ENCODE measurements around the gene IQCE. TPM values are rescaled to one million over a fixed set of nuclear protein-coding genes. Genes with fewer than 3 reads are reported as not detected.

IQCE gene
- total RNA-seq, 1 experiment from 2014 or later: 16.7 TPM

GRCh38 chr7:2575046-2575732 is 16.4 kb downstream of the IQCE start:
- Mint-ChIP-seq H3K4me3 (ENCODE audit: unreplicated experiment) (no peak overlapping the region), H3K36me3 (ENCODE audit: insufficient read depth, unreplicated experiment) (peaks cover 45% of the 10 kb centered on the region), H3K27me3 (ENCODE audit: insufficient read depth, unreplicated experiment) (no peaks in the 10 kb centered on the region), H3K9me3 (ENCODE audit: unreplicated experiment) (no peaks in the 10 kb centered on the region), H3K4me1 (ENCODE audit: insufficient read depth, unreplicated experiment) (no peaks in the 10 kb centered on the region), H3K27ac (ENCODE audit: low read depth, unreplicated experiment) (no peak overlapping the region)
- ChIA-PET CTCF (interaction anchor here (0.7 kb wide), 1 partner anchor 94 kb away, joined by 3 read pairs; no protein-coding TSS in a partner anchor), POLR2A (no interaction called here)
- BruUV-seq (replicated peaks): no TSS peak
- TF ChIP-seq CTCF (IDR thresholded peaks at IDR 0.05; ENCODE audit: unreplicated experiment): no peak
- intact Hi-C loops (cut with micrococcal nuclease): no loop called here
- no peak for DNase-seq (ENCODE audit: unreplicated experiment)

GRCh38 chr7:2575733-2576340 is 17.1 kb downstream of the IQCE start:
- BruUV-seq (replicated peaks): no TSS peak
- Mint-ChIP-seq H3K36me3 (ENCODE audit: insufficient read depth, unreplicated experiment) (peaks cover 45% of the 10 kb centered on the region), H3K27me3 (ENCODE audit: insufficient read depth, unreplicated experiment) (no peaks in the 10 kb centered on the region), H3K9me3 (ENCODE audit: unreplicated experiment) (no peaks in the 10 kb centered on the region), H3K4me3 (ENCODE audit: unreplicated experiment) (no peak overlapping the region), H3K4me1 (ENCODE audit: insufficient read depth, unreplicated experiment) (no peaks in the 10 kb centered on the region), H3K27ac (ENCODE audit: low read depth, unreplicated experiment) (no peak overlapping the region)
- no peak for TF ChIP-seq CTCF (IDR thresholded peaks at IDR 0.05; ENCODE audit: unreplicated experiment)
- ChIA-PET CTCF (no interaction called here), POLR2A (no interaction called here)
- DNase-seq (ENCODE audit: unreplicated experiment): no peak
- intact Hi-C loops (cut with micrococcal nuclease): no loop called here

- TF ChIP-seq CTCF (IDR thresholded peaks at IDR 0.05; ENCODE audit: unreplicated experiment): no peak
- intact Hi-C loops (cut with micrococcal nuclease): no loop called here
- H3K9me3 Mint-ChIP-seq (ENCODE audit: unreplicated experiment): no peaks in the 10 kb centered on the region
- H3K4me1 Mint-ChIP-seq (ENCODE audit: insufficient read depth, unreplicated experiment): no peaks in the 10 kb centered on the region
- ChIA-PET POLR2A (no interaction called here), CTCF (no interaction called here)
- H3K27ac Mint-ChIP-seq (ENCODE audit: low read depth, unreplicated experiment): no peak overlapping the region
- H3K4me3 Mint-ChIP-seq (ENCODE audit: unreplicated experiment): no peak overlapping the region
- no TSS peak for BruUV-seq (replicated peaks)
- H3K36me3 Mint-ChIP-seq (ENCODE audit: insufficient read depth, unreplicated experiment): peaks cover 45% of the 10 kb centered on the region
- no peaks in the 10 kb centered on the region for H3K27me3 Mint-ChIP-seq (ENCODE audit: insufficient read depth, unreplicated experiment)
- no peak for DNase-seq (ENCODE audit: unreplicated experiment)
Observed at GRCh38 chr7:2576742-2577491, 18.1 kb downstream of the IQCE start.

GRCh38 chr7:2577914-2578680 is 19.3 kb downstream of the IQCE start:
- intact Hi-C loops (cut with micrococcal nuclease): no loop called here
- POLR2A ChIA-PET: interaction anchor here (0.6 kb wide), 1 partner anchor 20 kb away, joined by 3 read pairs; no protein-coding TSS in a partner anchor
- Mint-ChIP-seq H3K27me3 (ENCODE audit: insufficient read depth, unreplicated experiment) (no peaks in the 10 kb centered on the region), H3K27ac (ENCODE audit: low read depth, unreplicated experiment) (no peak overlapping the region), H3K9me3 (ENCODE audit: unreplicated experiment) (no peaks in the 10 kb centered on the region), H3K4me1 (ENCODE audit: insufficient read depth, unreplicated experiment) (no peaks in the 10 kb centered on the region), H3K36me3 (ENCODE audit: insufficient read depth, unreplicated experiment) (peaks cover 50% of the 10 kb centered on the region), H3K4me3 (ENCODE audit: unreplicated experiment) (no peak overlapping the region)
- no peak for TF ChIP-seq CTCF (IDR thresholded peaks at IDR 0.05; ENCODE audit: unreplicated experiment)
- DNase-seq (ENCODE audit: unreplicated experiment): no peak
- no TSS peak for BruUV-seq (replicated peaks)
- CTCF ChIA-PET: interaction anchor here (0.8 kb wide), 1 partner anchor 1087 kb away, joined by 5 read pairs; no protein-coding TSS in a partner anchor
